ENCODE measurements around the gene SUMO4.

DNA sequence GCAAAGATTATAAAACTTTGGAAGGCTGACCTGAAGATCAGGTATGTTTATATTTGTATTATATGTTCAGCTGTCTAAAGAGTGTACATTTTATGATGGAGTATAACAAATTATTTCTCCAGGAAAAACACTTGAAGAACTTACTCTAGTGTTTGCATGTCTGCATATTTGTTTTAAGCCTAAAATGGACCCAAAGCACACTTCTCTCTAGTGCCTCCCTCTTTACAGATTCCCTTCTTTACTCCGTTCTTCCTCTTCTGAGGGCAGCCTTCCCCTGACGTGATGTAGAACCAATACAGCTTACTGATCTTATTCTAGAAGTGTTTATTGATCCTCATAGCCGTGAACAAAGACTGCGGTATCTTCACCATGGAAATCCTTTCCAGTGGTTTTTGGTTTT is 13.9 kb downstream of the SUMO4 start:
- TF ChIP-seq, protein P1, sequence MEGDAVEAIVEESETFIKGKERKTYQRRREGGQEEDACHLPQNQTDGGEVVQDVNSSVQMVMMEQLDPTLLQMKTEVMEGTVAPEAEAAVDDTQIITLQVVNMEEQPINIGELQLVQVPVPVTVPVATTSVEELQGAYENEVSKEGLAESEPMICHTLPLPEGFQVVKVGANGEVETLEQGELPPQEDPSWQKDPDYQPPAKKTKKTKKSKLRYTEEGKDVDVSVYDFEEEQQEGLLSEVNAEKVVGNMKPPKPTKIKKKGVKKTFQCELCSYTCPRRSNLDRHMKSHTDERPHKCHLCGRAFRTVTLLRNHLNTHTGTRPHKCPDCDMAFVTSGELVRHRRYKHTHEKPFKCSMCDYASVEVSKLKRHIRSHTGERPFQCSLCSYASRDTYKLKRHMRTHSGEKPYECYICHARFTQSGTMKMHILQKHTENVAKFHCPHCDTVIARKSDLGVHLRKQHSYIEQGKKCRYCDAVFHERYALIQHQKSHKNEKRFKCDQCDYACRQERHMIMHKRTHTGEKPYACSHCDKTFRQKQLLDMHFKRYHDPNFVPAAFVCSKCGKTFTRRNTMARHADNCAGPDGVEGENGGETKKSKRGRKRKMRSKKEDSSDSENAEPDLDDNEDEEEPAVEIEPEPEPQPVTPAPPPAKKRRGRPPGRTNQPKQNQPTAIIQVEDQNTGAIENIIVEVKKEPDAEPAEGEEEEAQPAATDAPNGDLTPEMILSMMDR (conservative IDR thresholded peaks at IDR 0.05; ENCODE audit: low read depth, low read length), result no peak
- TF ChIP-seq EZH2 (IDR thresholded peaks at IDR 0.05; ENCODE audit: borderline replicate concordance, low read depth, low read length, poor library complexity, severe bottlenecking), result no peak

Data from A673 (cell line).